Activated T-cell treated with anti-CD3 and anti-CD28 coated beads, Interleukin-2, amount 50 U/mL, for 1 hour (primary cell): ENCODE measurements around the gene DDIT3.
"Not testable (repeated sequence)": the region's sequence is repeated elsewhere in the genome, so short reads cannot be mapped to it uniquely, and the experiment has no call there.

ENCODE experiments used
- DNase-seq: peaks from one replicate; pipeline ENCODE4 v3.0.0-alpha.2; 2020

Gene DDIT3

DNA sequence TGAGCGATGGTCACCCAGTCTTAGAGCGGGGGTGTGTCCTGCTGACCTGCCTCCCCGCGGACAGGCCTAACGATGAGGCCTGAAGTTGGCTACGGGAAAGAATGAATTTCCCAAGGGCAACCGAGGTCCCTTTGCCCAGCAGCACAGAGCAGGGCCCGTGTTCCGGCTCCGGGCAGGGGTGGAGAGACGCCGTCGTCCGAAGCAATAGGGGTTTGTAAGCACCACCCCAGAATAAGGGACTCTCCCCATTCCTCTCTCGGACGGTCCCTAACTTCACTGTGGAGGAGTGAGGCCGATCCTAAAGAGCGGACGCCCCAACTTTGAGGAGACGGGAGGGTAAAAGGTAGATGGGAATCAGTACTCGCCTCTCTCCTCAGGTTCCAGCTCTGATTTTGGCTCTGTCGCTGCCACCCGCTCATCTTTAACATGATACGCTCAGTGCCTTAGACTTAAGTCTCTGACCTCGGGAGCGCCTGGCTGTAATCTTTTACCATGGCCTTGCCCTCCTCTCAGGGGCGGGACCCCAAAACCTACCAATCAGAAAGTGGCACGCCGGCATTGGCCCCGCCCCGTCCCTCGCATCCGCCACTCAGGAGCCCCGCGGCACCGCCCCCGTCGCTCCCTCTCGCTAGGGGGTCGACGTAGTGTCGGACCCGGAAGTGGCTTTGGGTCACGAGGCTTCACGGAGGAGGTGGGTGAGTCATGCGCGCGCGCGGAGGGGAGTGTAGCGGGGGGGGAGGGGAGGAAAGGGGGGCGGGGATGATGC, at the start of gene DDIT3:
Gene DDIT3, minus strand, starts transcription at position 462 of the 766 bp plus-strand sequence. CDS start 3,108 bp downstream, outside the sequence.
- DNase-seq: peak; percentile 99

DNA sequence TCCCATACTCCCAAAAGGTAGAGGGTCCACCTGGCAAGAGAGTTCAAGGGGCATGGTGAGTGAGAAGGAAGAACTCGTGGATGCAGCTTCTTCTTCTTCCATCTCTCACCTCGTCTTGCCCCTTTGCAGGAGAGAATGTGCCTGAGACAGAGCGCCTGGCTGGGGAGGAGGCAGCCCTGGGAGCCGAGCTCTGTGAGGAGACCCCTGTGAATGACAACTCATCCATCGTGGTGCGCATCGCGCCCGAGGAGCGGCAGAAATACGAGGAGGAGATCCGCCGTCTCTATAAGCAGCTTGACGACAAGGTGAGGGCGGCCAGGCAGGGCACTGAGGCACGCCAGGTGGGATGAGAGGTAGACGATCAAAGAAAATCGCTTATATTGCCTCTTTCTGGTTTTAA, 49.5 kb upstream of the DDIT3 start:
- no peak for DNase-seq

DNA sequence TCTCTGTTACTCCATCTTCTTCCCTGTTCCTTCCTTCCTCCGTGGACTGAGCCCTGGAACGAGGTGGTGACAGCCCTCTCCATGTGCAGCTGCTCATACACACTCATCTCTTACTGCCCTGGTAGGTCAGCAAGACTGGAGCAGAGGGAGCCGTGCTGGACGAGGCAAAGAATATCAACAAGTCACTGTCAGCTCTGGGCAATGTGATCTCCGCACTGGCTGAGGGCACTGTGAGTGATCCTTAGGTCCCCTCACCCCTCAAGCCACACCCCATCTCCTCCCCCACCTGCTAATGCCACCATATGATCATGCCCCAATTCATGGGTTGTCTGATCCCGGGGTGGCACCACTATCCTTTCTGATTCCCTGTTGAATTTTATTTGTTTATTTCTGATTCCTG, 48.5 kb upstream of the DDIT3 start:
- no peak for DNase-seq

DNA sequence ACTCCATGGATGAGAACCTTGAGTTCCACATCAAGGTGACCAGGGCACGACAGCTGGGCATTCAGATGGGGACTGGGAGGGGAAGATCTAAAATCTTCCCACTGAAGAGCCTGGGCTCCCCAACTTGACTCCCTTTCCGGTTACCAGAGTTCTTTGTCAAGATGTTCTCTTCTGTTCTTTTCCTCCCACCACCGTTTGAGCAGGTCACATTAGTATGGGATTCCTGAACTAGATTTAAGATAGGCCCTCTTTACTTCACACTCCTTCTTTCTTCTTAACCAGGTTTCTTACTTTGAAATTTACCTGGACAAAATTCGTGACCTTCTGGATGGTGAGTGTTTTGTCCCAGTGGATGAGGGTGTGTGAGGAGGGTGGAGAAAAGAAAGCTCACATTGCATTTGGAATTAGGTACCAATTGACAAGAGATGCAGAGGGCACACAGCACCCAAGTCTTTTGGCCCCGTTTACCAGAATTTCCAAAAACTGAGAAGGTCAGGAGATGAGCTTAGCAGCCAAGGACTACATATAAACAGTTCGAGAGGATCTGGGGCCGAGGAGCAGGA, 43.9 kb upstream of the DDIT3 start:
- DNase-seq: no peak

- no peak for DNase-seq
Observed at GRCh38 chr12:57563358-57563757, 43.0 kb upstream of the DDIT3 start.

DNA sequence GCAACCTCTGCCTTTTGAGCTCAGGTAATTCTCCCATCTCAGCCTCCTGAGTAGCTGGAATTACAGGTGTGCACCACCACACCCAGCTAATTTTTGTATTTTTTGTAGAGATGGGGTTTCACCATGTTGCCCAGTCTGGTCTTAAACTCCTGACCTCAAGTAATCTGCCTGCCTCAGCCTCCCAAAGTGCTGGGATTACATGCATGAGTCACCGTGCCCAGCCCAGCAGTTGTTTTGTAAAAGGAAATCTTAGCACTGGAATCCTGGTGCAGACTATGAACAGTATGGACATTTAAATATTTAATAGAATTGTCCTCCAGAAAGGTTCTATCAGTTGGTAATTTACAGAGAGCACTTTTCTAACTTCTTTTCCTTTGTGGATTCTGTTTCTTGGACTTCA, 40.8 kb upstream of the DDIT3 start:
- not testable (repeated sequence) for DNase-seq

- no peak for DNase-seq
Observed at GRCh38 chr12:57560516-57560915, 40.2 kb upstream of the DDIT3 start.

DNA sequence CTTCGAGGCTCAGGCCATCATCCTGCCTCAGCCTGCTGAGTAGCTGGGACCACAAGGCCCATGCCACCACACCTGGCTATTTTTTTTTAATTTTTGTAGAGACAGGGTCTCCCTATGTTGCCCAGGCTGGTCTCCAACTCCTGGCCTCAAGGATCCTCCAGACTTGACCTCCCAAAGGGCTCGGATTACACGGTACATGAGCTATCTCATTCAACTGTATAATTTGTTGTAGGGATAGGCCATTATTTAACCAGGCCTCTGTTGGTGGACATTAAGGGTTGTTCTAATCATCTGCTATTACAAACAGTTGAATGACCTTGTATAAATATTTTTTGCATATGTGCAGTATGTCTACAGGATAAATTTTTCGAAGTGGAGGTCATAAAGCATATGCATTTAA, 38.5 kb upstream of the DDIT3 start:
- DNase-seq: no peak

DNA sequence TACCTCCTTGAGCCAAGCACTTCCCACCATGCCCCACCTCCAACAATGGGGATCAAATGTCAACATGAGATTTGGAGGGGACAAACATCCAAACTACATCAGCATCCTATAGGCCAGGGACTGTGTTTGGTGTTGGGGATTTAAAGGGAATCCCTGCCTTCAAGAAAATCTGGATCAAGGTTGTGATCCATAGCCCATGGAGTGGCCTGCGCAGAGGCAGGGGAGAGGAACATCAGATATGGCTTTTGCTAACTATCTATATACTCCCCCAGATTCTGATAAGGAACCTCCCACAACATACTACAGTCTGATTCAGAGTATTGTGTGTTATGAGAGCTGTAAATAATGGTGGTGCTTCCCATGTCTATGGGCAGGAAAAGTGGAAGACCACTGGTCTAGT, 34.6 kb upstream of the DDIT3 start:
- DNase-seq: no peak

- no peak for DNase-seq
Observed at GRCh38 chr12:57554453-57554852, 34.1 kb upstream of the DDIT3 start.

DNA sequence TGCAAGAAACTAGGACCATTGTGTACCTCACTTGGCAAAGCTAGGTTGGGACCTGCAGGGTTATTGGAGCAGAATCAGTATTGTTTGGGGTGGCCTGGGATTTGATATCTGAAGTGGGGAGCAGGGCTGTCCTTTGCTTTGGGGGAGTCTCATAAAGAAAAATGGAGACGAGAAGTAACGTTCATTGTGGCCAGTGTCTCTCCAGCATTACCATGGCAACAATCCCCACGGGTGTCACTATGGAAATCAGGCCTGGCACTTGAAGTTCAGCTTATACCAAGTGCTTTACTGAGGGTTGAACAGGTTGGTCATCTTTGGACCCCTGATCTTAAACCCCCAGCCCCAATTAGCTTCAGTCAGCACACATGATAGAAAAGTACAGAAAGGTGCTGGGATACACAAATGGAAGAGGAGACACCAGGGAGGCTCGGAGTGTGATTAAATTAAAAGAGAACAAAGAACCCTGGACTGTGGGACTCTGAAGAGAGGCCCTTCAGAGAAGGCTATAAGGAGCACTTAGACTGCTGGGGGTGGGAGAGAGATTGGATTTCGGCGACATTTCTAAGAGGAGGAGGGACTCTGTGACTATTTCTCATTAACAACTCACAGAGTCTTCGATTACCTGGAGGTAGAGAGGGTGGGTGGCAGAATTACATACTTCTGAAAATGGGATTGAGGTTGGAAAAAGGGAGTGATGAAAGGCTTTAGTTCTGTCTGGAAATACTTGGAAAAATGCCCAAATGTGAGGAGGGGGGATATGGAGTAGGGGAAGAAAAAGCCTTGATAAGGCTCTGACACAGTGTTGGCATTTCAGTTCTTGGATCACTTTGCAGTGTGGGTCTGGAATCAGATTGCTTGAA, 33.3 kb upstream of the DDIT3 start:
- no peak for DNase-seq

- no peak for DNase-seq
Observed at GRCh38 chr12:57552835-57553313, 32.6 kb upstream of the DDIT3 start.

DNA sequence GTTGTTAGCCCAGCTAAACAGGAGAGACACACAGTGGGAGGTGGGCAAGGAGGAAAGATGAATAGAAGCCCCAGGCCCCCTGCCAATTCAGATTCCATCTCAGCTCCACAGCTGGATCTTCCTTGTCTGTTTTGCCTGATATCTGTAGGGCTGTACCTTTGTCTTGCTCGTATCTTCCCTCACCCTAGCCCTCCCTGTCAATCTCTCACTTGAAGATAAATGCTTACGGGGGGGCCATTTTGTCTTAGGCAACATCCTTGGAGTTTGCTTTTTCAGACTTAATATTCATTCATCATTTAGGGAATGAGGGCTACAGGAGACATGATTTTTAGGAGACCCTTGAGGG, 32.0 kb upstream of the DDIT3 start:
- DNase-seq: no peak

DNA sequence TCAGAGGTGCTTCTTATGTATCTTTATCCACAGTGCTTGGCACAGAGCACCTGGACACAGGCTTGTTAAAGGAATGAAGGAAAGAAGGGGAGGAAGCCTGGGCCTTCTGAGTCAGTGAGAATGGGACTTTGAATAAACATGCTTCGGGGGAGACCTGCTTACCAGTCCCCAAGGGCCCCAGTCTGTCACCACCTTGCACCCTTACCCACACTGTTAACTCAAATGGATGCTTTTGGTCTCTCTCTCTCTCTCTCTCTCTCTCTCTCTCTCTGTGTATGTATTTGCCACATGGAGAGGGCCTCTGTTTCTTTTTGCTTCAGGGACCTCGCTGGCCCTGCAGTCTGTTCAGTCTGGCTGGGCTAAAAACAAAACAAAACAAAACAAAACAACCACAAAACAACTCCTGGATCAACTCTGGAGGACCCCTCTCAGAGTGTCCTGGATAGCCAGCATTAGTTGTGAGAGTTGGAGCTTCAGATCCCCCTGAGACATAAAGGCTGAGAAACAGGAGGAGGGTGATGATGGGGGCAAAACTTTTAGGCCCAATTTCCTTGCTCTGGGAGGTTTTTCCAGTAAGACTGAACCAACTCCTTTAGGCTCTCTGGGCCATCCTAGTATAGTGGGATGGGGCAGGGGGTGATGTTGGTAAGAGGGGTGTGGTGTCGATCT, 31.5 kb upstream of the DDIT3 start:
- no peak for DNase-seq

DNA sequence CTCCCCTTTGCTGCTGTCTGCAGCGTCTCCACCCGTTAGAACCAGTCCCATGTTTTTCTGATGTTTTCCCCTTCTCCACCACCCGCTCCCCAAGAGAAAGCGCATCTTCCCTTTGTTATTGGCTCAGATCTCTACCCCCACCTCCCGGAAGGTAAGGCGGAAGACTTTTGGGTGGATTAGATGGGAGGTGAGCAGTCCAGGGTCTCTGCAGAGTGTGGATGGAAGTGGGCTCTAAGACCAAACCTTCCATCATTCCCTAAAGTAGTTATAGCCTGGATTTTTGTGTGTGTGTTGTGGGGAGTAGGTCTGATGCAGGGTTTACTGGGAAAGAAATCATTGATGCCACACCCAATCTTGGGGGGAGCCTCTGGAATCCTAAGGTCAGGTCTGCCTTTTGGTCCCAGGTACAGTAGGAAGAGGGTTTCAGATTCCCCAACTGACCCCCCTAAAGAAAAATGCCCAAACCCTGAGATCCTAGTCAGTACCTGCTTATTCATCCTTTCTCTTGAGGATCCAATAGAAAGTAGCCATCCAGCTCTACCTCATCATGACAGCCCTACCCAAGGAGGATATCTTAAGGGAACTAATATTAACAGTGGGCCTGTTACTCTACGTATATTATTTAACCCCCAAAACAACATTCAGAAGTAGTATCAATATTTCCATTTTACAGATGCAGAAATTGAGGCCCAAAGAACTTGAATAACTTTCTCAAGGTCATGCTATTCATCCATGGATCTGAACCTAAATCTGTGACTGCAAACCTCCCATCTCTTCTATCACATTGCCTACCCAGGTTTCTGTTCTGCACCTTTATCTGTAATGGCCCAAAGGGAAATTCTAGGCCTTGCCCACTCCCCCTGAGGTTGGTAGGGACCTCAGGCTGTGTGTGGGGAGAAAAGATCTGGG, 30.6 kb upstream of the DDIT3 start:
- no peak for DNase-seq

- DNase-seq: peak; percentile 70
Observed at GRCh38 chr12:57549909-57550640, 29.8 kb upstream of the DDIT3 start, which contains the start of gene KIF5A. Gene KIF5A, plus strand, starts transcription at chr12:57550044. Its CDS starts 228 bp downstream, at chr12:57550272.

GRCh38 chr12:57549203-57549908, 29.0 kb upstream of the DDIT3 start:
- DNase-seq: no peak

DNA sequence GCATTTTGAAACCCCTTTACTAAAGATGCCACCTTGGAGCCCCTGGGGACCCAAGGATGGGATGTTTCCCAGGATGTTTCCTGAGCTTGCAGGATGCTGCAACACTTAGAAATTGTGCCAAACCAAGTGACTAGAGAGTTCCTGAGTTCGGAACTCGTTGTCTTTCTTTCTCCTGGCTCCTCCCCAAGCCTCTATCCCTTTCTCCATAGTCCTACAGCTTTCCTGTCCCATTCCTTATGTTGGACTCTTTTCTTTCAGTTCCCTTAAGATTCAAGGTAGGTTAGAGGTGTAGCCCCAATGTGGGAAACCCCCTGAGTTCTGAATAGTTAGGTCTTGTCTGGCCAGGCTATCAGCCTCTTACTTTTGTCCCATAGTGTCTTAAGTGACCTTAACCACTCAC, 28.2 kb upstream of the DDIT3 start:
- DNase-seq: no peak

- DNase-seq: no peak
Observed at GRCh38 chr12:57548013-57548315, 27.6 kb upstream of the DDIT3 start.

- no peak for DNase-seq
Observed at GRCh38 chr12:57547288-57548012, 27.1 kb upstream of the DDIT3 start.
